ENCODE measurements around the gene ZDHHC8. TPM values are rescaled to one million over a fixed set of nuclear protein-coding genes. Genes with fewer than 3 reads are reported as not detected.
A peak's percentile ranks its signal among the peaks of the same experiment; 100 is the strongest.

The ZDHHC8 gene
- total RNA-seq, 2 donors from 2014 or later = 82.2 to 82.3 TPM

DNA sequence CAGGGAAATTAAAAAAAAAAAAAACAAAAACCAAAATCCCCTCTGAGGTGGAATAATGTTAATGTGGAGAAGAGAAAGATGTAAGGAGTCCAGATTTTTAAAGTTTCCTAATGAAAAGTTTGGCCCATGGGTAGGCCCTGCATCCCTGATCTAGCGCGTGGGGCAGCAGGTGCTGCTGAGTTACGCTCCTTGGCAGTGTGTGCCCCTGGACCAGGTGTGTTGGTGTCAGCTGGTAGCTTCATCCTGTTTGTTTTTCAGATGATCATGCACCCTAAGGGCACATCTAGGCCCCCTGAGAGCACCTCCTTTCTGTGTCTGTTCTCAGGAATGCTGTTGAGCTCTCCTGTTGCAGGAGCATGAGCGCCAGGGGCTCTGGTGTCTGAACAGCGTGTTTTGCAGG lies 44.8 kb upstream of the ZDHHC8 start:
- Histone ChIP-seq H3K4me1 (ENCODE audit: control insufficient read depth, insufficient read depth, low read length) (peaks cover 4% of the 10 kb centered on the region), H3K27me3 (ENCODE audit: control insufficient read depth, insufficient read depth, low read length, poor library complexity, severe bottlenecking) (no peaks in the 10 kb centered on the region), H3K4me3 (ENCODE audit: low read length) (no peak overlapping the region), H3K27ac (ENCODE audit: low read depth, low read length) (no peak overlapping the region), H3K36me3 (ENCODE audit: control insufficient read depth, insufficient read depth, low read length) (peaks cover 68% of the 10 kb centered on the region), H3K9ac (ENCODE audit: extremely low read depth, low read length, poor library complexity, severe bottlenecking) (no peak overlapping the region), H3K9me3 (ENCODE audit: control insufficient read depth, low read length) (no peaks in the 10 kb centered on the region)
- Mint-ChIP-seq H3K4me1 (peaks cover 28% of the 10 kb centered on the region), H3K27me3 (ENCODE audit: insufficient read depth) (no peaks in the 10 kb centered on the region), H3K9me3 (no peaks in the 10 kb centered on the region), H3K36me3 (ENCODE audit: low read depth) (peaks cover 73% of the 10 kb centered on the region), H3K27ac (peak overlapping the region; percentile 23), H3K4me3 (no peak overlapping the region)
- WGBS, 2 experiments (ENCODE audit: insufficient coverage in 1 of 2, insufficient read length in 1 of 2) = 97 to 100% methylated on average over 5 of the region's 5 CpGs
- TF ChIP-seq, protein P1, sequence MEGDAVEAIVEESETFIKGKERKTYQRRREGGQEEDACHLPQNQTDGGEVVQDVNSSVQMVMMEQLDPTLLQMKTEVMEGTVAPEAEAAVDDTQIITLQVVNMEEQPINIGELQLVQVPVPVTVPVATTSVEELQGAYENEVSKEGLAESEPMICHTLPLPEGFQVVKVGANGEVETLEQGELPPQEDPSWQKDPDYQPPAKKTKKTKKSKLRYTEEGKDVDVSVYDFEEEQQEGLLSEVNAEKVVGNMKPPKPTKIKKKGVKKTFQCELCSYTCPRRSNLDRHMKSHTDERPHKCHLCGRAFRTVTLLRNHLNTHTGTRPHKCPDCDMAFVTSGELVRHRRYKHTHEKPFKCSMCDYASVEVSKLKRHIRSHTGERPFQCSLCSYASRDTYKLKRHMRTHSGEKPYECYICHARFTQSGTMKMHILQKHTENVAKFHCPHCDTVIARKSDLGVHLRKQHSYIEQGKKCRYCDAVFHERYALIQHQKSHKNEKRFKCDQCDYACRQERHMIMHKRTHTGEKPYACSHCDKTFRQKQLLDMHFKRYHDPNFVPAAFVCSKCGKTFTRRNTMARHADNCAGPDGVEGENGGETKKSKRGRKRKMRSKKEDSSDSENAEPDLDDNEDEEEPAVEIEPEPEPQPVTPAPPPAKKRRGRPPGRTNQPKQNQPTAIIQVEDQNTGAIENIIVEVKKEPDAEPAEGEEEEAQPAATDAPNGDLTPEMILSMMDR (conservative IDR thresholded peaks at IDR 0.05) = no peak
- DNase-seq = no peak

- Histone ChIP-seq H3K27ac (ENCODE audit: low read depth, low read length) (no peak overlapping the region), H3K9ac (ENCODE audit: extremely low read depth, low read length, poor library complexity, severe bottlenecking) (no peak overlapping the region), H3K4me1 (ENCODE audit: control insufficient read depth, insufficient read depth, low read length) (peaks cover 4% of the 10 kb centered on the region), H3K9me3 (ENCODE audit: control insufficient read depth, low read length) (no peaks in the 10 kb centered on the region), H3K27me3 (ENCODE audit: control insufficient read depth, insufficient read depth, low read length, poor library complexity, severe bottlenecking) (no peaks in the 10 kb centered on the region), H3K36me3 (ENCODE audit: control insufficient read depth, insufficient read depth, low read length) (peaks cover 76% of the 10 kb centered on the region), H3K4me3 (ENCODE audit: low read length) (no peak overlapping the region)
- DNase-seq = no peak
- 94 to 96% methylated on average over 11 to 14 of the region's 14 CpGs for WGBS, 2 experiments (ENCODE audit: insufficient coverage in 1 of 2, insufficient read length in 1 of 2)
- Mint-ChIP-seq H3K4me1 (peaks cover 26% of the 10 kb centered on the region), H3K9me3 (no peaks in the 10 kb centered on the region), H3K36me3 (ENCODE audit: low read depth) (peaks cover 80% of the 10 kb centered on the region), H3K27me3 (ENCODE audit: insufficient read depth) (no peaks in the 10 kb centered on the region), H3K27ac (peak overlapping the region; percentile 5), H3K4me3 (no peak overlapping the region)
- TF ChIP-seq, protein P1 (conservative IDR thresholded peaks at IDR 0.05) = no peak
These were observed 44.0 kb upstream of the ZDHHC8 start for GRCh38 chr22:20087319-20088262.

DNA sequence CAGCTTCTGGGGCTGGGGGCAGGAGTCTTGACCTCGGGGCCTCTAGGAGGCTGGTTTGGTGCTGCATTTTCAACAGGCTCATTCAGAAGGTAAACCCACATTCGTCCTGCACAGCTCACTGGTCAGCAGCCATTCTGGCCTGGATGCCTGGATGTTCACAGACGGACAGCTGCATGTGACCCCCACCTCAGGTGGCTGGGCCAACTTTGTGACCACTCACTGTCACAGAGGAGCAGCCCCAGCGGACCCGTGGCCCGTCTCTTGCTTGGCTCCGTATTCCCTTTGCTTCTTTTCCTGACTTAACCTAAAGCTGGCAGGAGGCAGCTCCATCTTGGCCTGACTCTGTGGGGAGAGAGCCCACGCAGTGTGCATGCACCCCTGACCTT lies 43.3 kb upstream of the ZDHHC8 start:
- peaks cover 82% of the 10 kb centered on the region for H3K36me3 ChIP-seq (ENCODE audit: control insufficient read depth, insufficient read depth, low read length)
- 94 to 98% methylated on average over 7 to 8 of the region's 8 CpGs for WGBS, 2 experiments (ENCODE audit: insufficient coverage in 1 of 2, insufficient read length in 1 of 2)
- no peak overlapping the region for H3K27ac ChIP-seq (ENCODE audit: low read depth, low read length)

More for the DNA sequence above, 43.3 kb upstream of the ZDHHC8 start:
- Histone ChIP-seq H3K9ac (ENCODE audit: extremely low read depth, low read length, poor library complexity, severe bottlenecking) (no peak overlapping the region), H3K4me3 (ENCODE audit: low read length) (no peak overlapping the region), H3K4me1 (ENCODE audit: control insufficient read depth, insufficient read depth, low read length) (no peaks in the 10 kb centered on the region), H3K9me3 (ENCODE audit: control insufficient read depth, low read length) (no peaks in the 10 kb centered on the region), H3K27me3 (ENCODE audit: control insufficient read depth, insufficient read depth, low read length, poor library complexity, severe bottlenecking) (no peaks in the 10 kb centered on the region)
- Mint-ChIP-seq H3K36me3 (ENCODE audit: low read depth) (peaks cover 81% of the 10 kb centered on the region), H3K27ac (no peak overlapping the region), H3K27me3 (ENCODE audit: insufficient read depth) (no peaks in the 10 kb centered on the region), H3K4me1 (peaks cover 19% of the 10 kb centered on the region), H3K9me3 (no peaks in the 10 kb centered on the region), H3K4me3 (no peak overlapping the region)
- no peak for DNase-seq
- TF ChIP-seq, protein P1 (conservative IDR thresholded peaks at IDR 0.05) = no peak
